ENCODE measurements around the gene OSM.

OSM gene

DNA sequence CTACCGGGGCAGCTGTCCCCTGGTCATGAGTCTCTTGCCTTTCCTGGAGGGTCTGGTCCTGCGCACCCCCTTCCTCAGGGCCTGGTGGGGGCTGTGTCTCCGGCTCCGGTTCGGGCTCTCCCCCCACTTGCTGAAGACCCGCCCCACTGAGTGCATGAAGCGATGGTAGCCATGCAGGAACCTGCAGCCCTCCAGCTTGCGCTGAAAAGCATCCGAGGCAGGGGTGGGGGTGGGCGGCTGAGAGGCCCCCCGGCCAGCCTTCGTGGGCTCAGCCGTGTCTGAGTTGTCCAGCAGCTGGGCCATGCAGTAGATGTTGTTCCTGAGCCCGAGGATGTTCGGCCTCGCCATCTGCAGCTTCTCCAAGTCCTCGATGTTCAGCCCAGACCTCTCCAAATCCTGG is 2.8 kb downstream of the OSM start:
- DNase-seq (ENCODE audit: low read depth, low spot score) = no peak

GRCh38 chr22:30262917-30263741 is 3.5 kb downstream of the OSM start:
- no peak for DNase-seq (ENCODE audit: low read depth, low spot score)

DNA sequence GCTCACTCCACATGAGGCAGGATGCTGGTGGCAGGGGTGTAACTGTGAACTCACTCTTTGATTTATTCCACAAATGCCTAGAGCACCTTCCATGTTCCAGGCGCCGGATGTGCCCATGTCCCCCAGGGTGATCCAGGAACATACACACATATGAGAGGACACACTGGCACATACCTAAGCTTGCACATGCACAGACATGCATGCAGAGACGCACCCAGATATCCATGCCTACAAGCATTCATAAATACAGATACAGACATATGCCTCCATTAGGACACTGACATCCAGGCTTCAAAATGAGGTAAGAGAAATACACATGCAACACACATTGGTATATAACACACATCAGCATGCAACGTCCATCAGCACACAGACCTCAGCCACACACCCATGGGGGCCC is 4.5 kb downstream of the OSM start:
- DNase-seq (ENCODE audit: low read depth, low spot score) = no peak

- DNase-seq (ENCODE audit: low read depth, low spot score) = no peak
These were observed 5.5 kb downstream of the OSM start for GRCh38 chr22:30261134-30261533.

DNA sequence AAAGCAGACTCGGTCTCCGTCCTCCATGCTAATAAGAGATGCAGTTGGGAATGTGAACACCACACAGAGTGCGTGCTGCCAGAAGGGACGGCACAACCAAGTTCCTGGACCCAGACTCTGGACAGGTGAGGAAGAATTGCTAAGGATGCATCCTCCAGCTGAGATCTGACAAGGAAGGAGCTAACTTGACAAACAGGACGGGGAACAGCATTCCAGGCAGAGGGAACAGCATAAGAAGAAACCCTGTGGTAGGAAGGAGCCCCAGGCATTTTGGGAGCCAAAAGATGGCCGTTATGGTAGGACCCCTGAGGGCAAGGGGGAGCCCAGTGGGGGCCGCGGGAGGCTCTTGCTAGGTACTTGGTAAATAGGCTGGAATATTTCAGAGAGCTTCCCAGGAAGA is 6.0 kb downstream of the OSM start:
- no peak for DNase-seq (ENCODE audit: low read depth, low spot score)

GRCh38 chr22:30260276-30260675 is 6.4 kb downstream of the OSM start:
- DNase-seq (ENCODE audit: low read depth, low spot score) = no peak

GRCh38 chr22:30254314-30254713 is 12.3 kb downstream of the OSM start:
- no peak for DNase-seq (ENCODE audit: low read depth, low spot score)

DNA sequence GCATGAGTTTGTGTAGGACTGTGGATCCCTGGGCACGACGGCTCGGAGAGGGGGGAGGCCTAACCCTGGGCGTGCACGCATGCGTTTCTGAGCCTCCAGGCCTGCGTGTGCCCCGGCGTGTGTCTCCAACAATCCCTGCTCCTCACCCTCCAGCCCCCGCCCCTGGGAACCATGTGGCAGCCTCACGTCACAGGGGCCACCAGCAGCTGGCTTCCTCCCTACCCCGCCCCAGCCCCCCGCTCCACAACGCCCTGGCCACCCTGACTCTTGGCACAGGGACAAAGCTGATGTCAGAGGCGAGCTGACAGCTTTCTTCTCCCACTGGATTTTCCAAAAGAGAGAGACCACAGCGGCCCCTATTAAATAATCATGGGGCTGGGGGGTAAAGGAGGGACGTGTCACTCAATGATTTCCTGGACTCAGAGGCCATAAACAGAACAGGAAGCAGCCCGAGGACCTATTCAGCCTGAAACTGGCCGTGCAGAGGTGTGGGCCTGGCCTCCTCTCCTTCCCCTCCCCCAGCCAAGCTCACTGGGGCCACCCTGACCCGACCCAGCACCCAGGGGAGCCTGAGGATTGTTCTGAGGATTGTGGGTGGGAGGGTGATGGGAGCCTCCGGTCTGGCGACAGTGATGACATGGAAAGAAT is 13.3 kb downstream of the OSM start:
- no peak for DNase-seq (ENCODE audit: low read depth, low spot score)

- DNase-seq (ENCODE audit: low read depth, low spot score) = no peak
These were observed 14.0 kb downstream of the OSM start for GRCh38 chr22:30252411-30253204.

DNA sequence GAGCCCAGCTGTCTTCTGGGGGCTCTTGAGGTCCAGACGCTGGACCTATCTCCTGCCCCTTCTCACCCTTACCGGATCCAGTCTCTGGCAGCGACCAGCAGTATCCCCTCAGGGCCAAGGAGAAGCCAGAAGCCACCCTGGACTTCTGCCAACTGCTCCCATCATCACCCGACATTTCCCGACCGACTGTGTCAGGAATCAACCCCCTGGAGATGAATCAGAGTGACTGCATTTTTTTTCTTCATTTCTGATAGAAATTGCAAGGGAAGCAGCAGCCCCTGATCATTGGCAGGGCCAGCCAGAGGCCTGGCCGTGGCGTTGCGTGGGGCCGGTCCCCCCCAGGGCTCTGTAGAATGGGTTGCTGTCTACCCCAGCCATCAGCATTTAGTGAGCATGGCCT is 14.9 kb downstream of the OSM start:
- DNase-seq (ENCODE audit: low read depth, low spot score) = no peak

DNA sequence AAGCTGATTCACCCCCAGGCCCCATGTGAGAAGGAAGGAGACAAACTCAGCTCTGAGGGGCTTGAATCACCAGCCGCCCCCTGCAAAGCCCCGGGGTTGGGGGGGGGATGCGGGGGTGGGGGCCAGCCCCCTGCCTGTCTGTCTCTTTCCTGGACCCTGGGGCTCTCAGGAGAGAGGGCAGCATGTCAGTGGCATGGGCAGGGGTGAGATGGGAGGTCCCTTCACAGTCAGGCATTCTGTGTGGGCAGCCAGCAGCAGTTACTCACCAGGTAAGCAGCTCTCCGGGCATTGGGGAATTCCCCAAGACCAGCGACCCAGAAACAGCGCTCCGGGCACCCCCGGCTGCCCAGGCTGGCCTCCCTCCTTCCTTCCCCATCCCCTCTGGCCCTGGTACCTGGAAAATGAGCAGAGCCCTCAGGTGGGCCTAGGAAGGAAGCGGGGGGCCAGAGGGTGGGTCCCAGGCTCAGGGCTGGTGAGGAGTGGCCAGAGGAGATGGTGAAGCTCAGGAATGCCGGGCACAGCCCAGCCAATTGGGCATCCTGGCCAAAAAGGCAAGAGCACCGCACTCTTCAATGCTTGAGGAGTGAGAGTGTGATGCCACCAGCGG is 15.9 kb downstream of the OSM start:
- DNase-seq (ENCODE audit: low read depth, low spot score) = no peak

- DNase-seq (ENCODE audit: low read depth, low spot score) = no peak
These were observed 16.5 kb downstream of the OSM start for GRCh38 chr22:30250039-30250565.

DNA sequence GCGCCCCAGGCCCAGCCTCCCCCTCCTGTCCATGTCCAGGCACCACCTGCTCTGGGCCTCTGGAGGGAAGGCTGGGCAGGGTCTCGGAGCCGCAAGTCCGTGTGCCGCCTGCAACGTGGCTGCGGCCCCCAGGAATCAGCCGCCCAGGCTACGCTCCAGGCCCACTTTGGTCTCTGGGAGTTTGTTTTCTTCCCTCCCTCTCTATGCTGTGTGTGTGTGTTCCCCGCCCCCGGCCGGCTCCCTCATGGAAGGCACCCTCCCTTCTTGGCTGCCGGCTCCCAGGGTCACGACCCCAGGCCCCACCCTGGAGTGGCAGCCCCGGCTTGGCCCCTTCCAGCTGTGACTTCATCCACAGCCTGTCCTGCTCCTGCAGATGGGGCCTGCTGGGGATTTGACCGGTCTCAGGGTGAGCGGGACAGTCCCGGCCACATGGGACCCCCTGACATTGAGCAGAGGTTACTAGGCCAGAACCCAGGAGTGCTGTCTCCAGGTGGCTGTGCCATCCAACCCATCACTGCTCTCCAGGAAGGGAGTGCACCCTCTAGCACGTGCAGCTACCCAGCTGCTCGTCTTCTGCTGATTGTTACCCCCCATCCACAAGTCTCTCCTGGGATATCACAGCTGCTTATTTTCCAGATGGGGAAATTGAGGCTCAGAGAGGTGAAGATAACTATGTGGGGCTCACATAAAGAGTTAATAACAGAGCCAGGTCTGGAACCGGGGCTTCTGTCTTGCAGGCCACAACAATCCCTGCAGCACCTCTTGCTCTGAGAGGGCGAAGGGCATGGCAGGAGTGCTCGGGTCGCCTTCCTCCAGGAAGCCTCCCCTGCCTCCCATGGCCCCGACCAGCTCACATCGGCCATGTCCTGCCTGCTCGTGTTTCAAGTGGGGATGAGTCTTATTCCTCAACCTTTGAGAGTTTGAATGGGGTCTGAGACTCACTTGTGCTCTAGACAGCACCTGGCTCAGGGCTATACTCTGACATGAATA is 17.3 kb downstream of the OSM start:
- DNase-seq (ENCODE audit: low read depth, low spot score) = no peak

DNA sequence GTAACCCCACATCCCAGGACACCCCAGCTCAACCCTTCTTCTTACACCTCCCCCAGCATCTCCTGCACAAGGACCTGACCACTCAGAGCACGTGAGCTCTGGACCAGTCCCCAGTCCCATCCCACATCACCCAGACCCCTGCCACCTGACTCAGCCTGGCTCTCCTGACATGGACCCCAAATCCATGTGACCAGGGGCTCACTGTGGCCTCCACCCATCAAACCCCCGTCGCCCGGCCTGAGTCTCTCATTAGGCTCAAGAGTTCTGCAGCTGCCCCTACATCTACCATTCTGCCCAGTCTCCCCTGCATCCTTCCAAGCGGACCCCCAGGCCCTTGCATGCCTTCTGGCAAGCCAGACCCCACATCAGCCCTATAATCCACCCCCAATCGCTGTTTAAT is 18.2 kb downstream of the OSM start:
- DNase-seq (ENCODE audit: low read depth, low spot score) = no peak

GRCh38 chr22:30247974-30248373 is 18.7 kb downstream of the OSM start:
- DNase-seq (ENCODE audit: low read depth, low spot score) = no peak

GRCh38 chr22:30247561-30247960 is 19.1 kb downstream of the OSM start:
- DNase-seq (ENCODE audit: low read depth, low spot score) = no peak

DNA sequence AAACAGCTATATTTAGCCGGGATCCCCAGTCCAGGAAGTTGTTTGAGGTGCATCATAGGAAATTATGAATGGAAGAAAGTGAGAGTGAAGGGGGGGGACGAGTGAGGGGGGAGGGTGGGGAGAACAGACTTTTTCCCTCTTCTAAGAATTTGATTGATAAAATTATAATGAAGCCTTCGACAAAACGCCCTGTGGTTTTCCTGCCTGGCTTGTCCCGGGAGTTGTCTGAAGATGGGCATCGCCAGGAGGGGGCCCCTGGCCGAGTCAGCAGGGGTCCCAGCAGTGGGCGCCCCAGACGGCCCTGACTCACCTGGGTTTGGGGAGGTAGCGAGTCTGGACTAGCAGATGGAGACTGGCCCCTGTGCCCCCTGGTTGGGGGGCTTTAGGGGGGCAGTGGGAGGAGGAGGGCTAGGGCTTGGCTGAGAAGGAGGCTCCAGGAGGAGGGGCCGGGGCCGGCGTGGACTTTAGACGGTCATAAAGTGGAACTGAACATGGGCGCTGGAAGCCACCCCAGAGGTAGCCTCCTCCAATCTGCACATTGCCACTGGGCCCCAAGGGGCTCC is 19.8 kb downstream of the OSM start:
- no peak for DNase-seq (ENCODE audit: low read depth, low spot score)

- DNase-seq (ENCODE audit: low read depth, low spot score) = no peak
These were observed 20.5 kb downstream of the OSM start, which contains the start of gene LIF for GRCh38 chr22:30245985-30246813. Gene LIF (minus strand): TSS chr22:30246759. CDS start chr22:30246695, 64 bp downstream.
